ENCODE measurements around the gene RHCE. TPM values are rescaled to one million over a fixed set of nuclear protein-coding genes. Genes with fewer than 3 reads are reported as not detected.
"Not testable (repeated sequence)": the region's sequence is repeated elsewhere in the genome, so short reads cannot be mapped to it uniquely, and the experiment has no call there.

RHCE gene
- under 1 TPM; 0.33 to 0.54 TPM for total RNA-seq

DNA sequence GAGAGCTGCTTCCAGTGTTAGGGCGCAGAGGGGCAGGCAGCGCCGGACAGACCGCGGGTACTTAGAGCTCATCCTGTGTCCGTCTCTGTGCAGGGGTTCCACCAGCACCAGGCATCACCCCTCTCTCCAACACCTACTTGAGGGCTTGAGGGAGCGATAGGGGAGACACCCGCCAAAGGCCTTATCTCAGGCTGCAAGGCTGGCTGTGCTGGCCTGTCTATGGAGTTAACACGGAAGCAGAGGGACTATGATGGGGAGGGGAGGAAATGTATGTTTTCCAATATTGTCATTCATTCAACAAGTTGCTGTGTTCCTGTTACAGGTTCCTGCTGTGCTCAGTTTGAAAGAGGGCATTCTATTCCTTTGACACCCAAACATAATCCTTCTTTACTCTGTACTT is at the start of gene RHCE:
Gene RHCE, minus strand, starts transcription at position 111 of the 400 bp plus-strand sequence. Its CDS starts 39 bp downstream, at position 72.
- H3K4me1 Mint-ChIP-seq (ENCODE audit: low read depth): not testable (repeated sequence)

DNA sequence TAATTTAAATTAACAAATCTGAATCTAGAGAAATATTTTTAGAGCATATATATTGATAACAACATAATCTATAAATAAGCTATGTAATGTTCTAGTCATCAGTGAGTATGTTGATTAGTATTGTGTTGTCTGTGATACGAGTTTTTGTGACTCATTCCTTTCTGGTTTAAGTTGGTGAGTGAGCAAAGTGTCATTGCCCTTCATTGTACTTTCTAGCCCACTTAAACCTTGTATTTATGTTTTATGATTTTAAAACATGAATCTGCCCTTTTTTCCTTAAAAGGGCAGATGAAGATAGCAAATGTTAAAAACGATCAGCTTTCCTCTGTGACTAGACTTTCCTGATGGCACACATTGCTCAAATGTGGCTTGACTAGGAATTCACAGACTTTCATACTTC is 48.6 kb upstream of the RHCE start:
- no peaks in the 10 kb centered on the region for H3K27me3 Mint-ChIP-seq (ENCODE audit: low read depth)
- peaks cover 8% of the 10 kb centered on the region for H3K36me3 Mint-ChIP-seq (ENCODE audit: low read depth)
- no peak for DNase-seq
- peaks cover 62% of the 10 kb centered on the region for H3K4me1 Mint-ChIP-seq (ENCODE audit: low read depth)
- no peaks in the 10 kb centered on the region for H3K9me3 Mint-ChIP-seq
- CTCF ChIA-PET: interaction anchor here (1.0 kb wide), 1 partner anchor 120 kb away, joined by 4 read pairs; no protein-coding TSS in a partner anchor
- no peak overlapping the region for H3K4me3 Mint-ChIP-seq
- H3K27ac Mint-ChIP-seq: no peak overlapping the region
- intact Hi-C loops (cut with micrococcal nuclease): no loop called here

More for the DNA sequence above, at the start of gene RHCE:
- DNase-seq; CTCF ChIA-PET; H3K27me3 Mint-ChIP-seq (ENCODE audit: low read depth); intact Hi-C loops (cut with micrococcal nuclease); H3K4me3 Mint-ChIP-seq; H3K27ac Mint-ChIP-seq; H3K9me3 Mint-ChIP-seq; H3K36me3 Mint-ChIP-seq (ENCODE audit: low read depth): not testable (repeated sequence)

DNA sequence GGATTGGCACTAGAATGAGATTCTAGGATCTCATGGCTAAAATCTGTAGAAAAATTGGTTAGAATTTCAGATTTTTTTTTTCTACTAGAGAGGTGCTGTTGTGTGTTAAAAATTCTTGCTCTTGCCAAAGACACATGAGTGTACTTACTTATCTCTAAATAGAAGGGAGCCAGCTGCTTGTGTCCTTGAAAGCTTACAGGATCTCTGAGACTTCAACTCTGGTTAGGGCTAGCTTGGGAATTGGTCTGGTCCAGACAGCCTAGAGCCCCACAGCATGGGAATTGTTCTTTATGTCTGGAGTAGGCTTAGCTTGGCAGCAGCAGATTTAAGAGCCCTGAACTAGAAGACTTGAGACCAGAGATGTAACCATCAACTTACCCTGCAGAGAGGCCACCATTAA is 47.4 kb upstream of the RHCE start:
- no peak overlapping the region for H3K27ac Mint-ChIP-seq

DNA sequence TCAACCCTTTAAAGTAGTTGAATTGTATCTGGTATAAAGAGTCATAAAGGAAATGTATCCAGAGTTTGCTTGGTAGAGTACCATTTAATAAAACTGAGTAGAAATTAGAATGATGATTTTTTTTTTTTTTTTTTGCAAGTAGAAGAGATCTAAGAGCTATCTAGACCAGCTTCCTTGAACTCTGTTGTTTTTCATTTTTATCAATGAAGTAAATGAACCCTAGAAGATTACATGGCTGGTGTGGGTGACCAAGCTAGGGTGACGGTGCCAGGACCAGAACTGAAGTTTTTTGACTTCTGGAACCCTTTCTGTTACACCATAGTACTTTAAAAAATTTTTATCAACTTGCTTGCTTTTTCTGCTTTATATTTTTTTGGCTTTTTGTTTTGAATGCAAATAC is 47.0 kb upstream of the RHCE start:
- Mint-ChIP-seq H3K36me3 (ENCODE audit: low read depth) (peaks cover 8% of the 10 kb centered on the region), H3K4me1 (ENCODE audit: low read depth) (peaks cover 48% of the 10 kb centered on the region), H3K9me3 (no peaks in the 10 kb centered on the region), H3K27me3 (ENCODE audit: low read depth) (no peaks in the 10 kb centered on the region), H3K27ac (no peak overlapping the region), H3K4me3 (no peak overlapping the region)
- no peak for DNase-seq
- CTCF ChIA-PET: interaction anchor here (0.7 to 1.1 kb wide), 2 partner anchors 19 to 21 kb away, joined by 3 read pairs; no protein-coding TSS in a partner anchor
- intact Hi-C loops (cut with micrococcal nuclease): no loop called here

More for the DNA sequence above, 47.4 kb upstream of the RHCE start:
- no peak overlapping the region for H3K4me3 Mint-ChIP-seq
- peaks cover 51% of the 10 kb centered on the region for H3K4me1 Mint-ChIP-seq (ENCODE audit: low read depth)
- peaks cover 8% of the 10 kb centered on the region for H3K36me3 Mint-ChIP-seq (ENCODE audit: low read depth)
- no peaks in the 10 kb centered on the region for H3K9me3 Mint-ChIP-seq
- intact Hi-C loops (cut with micrococcal nuclease): no loop called here
- CTCF ChIA-PET: interaction anchor here (0.7 kb wide), 1 partner anchor 19 kb away, joined by 3 read pairs; no protein-coding TSS in a partner anchor
- no peak for DNase-seq
- no peaks in the 10 kb centered on the region for H3K27me3 Mint-ChIP-seq (ENCODE audit: low read depth)

DNA sequence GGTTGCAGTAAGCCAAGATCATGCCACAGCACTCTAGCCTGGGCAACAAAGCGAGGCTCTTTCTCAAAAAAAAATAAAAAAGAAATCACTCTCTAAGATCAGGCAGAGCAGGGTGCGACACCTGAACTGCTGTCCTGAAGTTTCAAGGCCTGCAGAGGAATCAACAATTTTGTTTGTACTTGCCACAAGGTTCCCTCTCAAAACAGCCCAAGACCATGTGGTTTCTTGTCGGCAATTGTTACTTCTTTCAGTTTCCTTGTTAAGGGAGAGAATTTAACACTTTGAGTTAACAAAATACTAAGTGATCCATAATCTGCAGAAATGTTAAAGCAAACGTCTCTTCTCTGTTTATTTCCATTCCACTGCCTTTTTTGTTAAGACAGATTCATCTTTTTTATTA is 46.6 kb upstream of the RHCE start:
- no peaks in the 10 kb centered on the region for H3K27me3 Mint-ChIP-seq (ENCODE audit: low read depth)
- CTCF ChIA-PET: interaction anchor here (1.1 kb wide), 1 partner anchor 21 kb away, joined by 3 read pairs; no protein-coding TSS in a partner anchor
- peaks cover 8% of the 10 kb centered on the region for H3K36me3 Mint-ChIP-seq (ENCODE audit: low read depth)
- no peaks in the 10 kb centered on the region for H3K9me3 Mint-ChIP-seq
- intact Hi-C loops (cut with micrococcal nuclease): no loop called here
- H3K4me1 Mint-ChIP-seq (ENCODE audit: low read depth): peaks cover 46% of the 10 kb centered on the region
- H3K27ac Mint-ChIP-seq: peak overlapping the region; percentile 30
- H3K4me3 Mint-ChIP-seq: no peak overlapping the region
- DNase-seq: peak; percentile 29

DNA sequence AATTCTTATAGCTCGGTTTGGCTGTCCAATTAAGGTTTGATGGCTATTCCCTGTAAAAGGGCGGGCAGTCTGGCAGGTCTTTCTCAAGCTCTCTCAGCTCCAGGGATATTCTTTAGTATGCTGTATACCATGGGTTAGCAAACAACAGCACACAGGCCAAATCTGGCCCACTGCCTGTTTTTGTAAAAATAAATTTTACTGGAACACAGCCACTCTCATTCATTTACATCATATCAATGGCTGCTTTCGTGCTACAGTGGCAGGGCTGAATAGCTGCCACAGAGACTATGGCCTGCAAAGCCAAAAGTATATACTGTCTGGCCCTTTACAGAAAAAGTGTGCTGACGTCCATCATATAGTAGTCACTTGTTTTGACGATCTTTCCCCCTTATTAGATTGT is 42.1 kb upstream of the RHCE start:
- H3K4me3 Mint-ChIP-seq: no peak overlapping the region
- no peaks in the 10 kb centered on the region for H3K9me3 Mint-ChIP-seq
- intact Hi-C loops (cut with micrococcal nuclease): no loop called here
- CTCF ChIA-PET: interaction anchor here (0.6 to 1.3 kb wide), 3 partner anchors 11 to 258 kb away, joined by 3 to 4 read pairs (median 3); no protein-coding TSS in a partner anchor
- H3K4me1 Mint-ChIP-seq (ENCODE audit: low read depth): peaks cover 16% of the 10 kb centered on the region
- H3K27ac Mint-ChIP-seq: no peak overlapping the region
- DNase-seq: no peak
- H3K36me3 Mint-ChIP-seq (ENCODE audit: low read depth): peaks cover 17% of the 10 kb centered on the region
- no peaks in the 10 kb centered on the region for H3K27me3 Mint-ChIP-seq (ENCODE audit: low read depth)

DNA sequence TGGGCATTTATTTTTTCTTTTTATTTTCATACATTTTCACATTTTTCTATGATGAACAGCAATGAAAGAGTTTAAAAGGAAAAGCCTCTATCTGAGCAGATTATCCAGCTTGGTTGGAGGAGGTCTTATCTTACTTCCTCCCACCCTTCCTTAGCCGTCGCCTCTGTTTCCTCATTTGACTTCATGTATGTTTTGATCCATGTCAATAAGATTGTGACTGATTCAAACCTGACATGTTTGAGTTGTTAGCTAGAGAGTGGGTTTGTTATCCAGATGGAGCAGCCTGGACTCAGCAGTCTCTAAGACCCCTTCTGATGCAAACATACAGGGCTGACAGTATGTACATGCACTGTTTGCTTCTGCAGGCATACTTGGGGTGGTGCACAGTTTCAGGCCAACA is 41.2 kb upstream of the RHCE start:
- no peaks in the 10 kb centered on the region for H3K9me3 Mint-ChIP-seq
- DNase-seq: no peak
- CTCF ChIA-PET: interaction anchor here (1.3 kb wide), 1 partner anchor 26 kb away, joined by 3 read pairs; no protein-coding TSS in a partner anchor
- H3K27me3 Mint-ChIP-seq (ENCODE audit: low read depth): no peaks in the 10 kb centered on the region
- no peak overlapping the region for H3K4me3 Mint-ChIP-seq
- H3K4me1 Mint-ChIP-seq (ENCODE audit: low read depth): peaks cover 8% of the 10 kb centered on the region
- peaks cover 18% of the 10 kb centered on the region for H3K36me3 Mint-ChIP-seq (ENCODE audit: low read depth)
- H3K27ac Mint-ChIP-seq: no peak overlapping the region
- intact Hi-C loops (cut with micrococcal nuclease): no loop called here

DNA sequence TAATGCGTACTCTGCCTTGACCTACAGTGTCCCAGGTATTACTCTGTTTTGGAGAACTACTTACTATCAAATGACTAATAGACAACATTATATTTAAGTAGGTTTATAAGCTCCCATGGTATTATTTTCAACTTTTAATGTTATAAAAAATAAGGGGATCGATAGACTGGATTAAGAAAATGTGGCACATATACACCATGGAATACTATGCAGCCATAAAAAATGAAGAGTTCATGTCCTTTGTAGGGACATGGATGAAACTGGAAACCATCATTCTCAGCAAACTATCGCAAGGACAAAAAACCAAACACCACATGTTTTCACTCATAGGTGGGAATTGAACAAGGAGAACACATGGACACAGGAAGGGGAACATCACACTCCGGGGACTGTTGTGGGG is 40.2 kb upstream of the RHCE start:
- H3K4me1 Mint-ChIP-seq (ENCODE audit: low read depth); CTCF ChIA-PET; DNase-seq; H3K4me3 Mint-ChIP-seq; H3K9me3 Mint-ChIP-seq; intact Hi-C loops (cut with micrococcal nuclease); H3K27me3 Mint-ChIP-seq (ENCODE audit: low read depth); H3K27ac Mint-ChIP-seq: not testable (repeated sequence)
- H3K36me3 Mint-ChIP-seq (ENCODE audit: low read depth): peaks cover 22% of the 10 kb centered on the region

DNA sequence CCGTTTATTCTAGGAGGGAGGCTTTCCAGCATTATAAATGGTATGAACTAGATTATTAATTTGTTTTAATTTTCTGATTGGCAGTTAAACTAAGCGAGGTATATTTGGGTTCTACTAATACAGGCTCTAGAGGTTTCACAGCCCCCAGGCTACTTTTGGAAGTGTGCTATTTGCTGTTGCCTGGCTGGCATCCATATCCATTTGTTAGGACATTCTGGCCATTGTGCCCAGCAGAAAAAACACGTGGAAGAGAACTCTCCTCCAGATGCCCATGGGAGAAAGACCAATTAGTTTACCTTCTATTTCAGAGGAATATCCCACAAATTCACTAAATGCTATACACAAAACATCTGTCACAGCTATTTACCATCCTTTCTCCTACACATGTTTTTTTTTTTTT is 39.4 kb upstream of the RHCE start:
- Mint-ChIP-seq H3K4me3 (no peak overlapping the region), H3K27me3 (ENCODE audit: low read depth) (no peaks in the 10 kb centered on the region), H3K36me3 (ENCODE audit: low read depth) (peaks cover 20% of the 10 kb centered on the region), H3K9me3 (no peaks in the 10 kb centered on the region), H3K27ac (no peak overlapping the region), H3K4me1 (ENCODE audit: low read depth) (peaks cover 3% of the 10 kb centered on the region)
- CTCF ChIA-PET: no interaction called here
- intact Hi-C loops (cut with micrococcal nuclease): no loop called here
- no peak for DNase-seq

DNA sequence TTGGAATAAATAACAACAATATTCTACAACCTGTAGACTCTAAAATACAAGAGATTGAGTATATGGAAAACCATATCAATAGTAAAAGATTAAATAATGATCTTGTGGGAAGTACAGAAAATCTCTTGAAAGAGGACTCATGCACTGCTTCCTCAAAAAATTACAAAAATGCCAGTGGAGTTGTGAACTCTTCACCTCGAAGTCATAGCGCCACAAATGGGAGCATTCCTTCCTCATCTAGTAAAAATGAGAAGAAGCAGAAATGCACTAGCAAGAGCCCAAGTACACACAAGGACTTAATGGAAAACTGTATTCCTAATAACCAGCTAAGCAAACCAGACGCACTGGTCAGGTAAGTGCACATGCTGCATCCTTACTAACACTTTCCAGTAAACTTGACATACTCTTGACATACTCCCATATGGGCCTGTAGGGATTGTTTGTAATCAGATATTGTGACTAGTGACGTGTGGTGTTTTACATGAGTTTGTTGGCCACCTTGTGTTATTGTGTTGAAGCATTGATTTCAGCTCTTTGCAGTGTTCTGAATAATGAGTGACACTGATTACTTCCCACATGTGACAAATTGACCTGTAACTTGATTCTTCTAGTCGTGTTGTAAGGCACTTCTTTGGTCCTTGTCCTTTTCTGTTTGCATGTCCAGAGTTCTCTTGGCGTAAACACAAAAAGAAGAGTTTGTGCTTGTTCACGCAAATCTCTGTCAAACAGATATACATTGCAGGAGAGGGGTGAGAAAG is 38.1 kb upstream of the RHCE start:
- Mint-ChIP-seq H3K4me3 (no peak overlapping the region), H3K4me1 (ENCODE audit: low read depth) (peaks cover 3% of the 10 kb centered on the region), H3K27me3 (ENCODE audit: low read depth) (no peaks in the 10 kb centered on the region), H3K27ac (no peak overlapping the region), H3K9me3 (no peaks in the 10 kb centered on the region), H3K36me3 (ENCODE audit: low read depth) (peaks cover 20% of the 10 kb centered on the region)
- CTCF ChIA-PET: no interaction called here
- no peak for DNase-seq
- intact Hi-C loops (cut with micrococcal nuclease): no loop called here

DNA sequence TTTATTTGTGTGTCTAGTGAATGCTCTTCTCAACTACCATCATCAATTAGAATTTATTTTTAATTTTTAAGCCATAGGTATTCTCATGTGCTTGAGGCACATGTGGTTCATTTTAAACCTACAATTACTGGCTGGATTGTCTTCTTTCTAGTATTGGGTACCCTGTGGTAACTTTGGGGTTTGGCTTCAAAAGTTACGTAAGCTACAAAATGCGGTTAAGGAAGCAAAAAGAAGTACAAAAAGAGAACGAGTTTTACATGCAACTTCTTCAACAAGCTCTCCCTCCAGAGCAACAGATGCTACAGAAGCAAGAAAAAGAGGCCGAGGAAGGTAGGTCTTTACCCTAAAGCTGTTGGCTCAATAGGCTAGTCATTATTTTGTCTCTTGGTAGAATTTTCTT is 35.9 kb upstream of the RHCE start:
- H3K36me3 Mint-ChIP-seq (ENCODE audit: low read depth): peaks cover 20% of the 10 kb centered on the region
- intact Hi-C loops (cut with micrococcal nuclease): no loop called here
- CTCF ChIA-PET: no interaction called here
- no peaks in the 10 kb centered on the region for H3K9me3 Mint-ChIP-seq
- H3K27me3 Mint-ChIP-seq (ENCODE audit: low read depth): no peaks in the 10 kb centered on the region
- H3K4me1 Mint-ChIP-seq (ENCODE audit: low read depth): no peaks in the 10 kb centered on the region
- H3K27ac Mint-ChIP-seq: no peak overlapping the region
- DNase-seq: no peak
- no peak overlapping the region for H3K4me3 Mint-ChIP-seq

DNA sequence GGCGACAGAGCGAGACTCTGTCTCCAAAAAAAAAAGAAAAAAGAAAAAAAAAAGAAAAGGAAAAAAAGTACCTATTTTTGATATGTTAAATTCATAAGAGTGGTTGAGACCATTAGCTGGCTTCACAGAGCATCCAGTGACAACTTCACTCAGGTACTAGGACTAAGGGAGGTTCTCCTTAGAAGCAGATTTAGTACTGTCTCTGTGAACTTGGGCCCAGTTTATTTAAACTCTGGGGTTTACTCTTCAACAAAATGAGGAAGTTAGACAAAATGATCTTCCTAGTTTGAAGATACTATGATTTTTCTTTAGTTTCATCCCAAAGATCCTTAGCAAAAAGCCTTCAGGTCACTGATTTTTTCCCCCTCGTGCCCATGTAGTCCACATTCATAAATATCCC is 31.3 kb upstream of the RHCE start:
- CTCF ChIA-PET: interaction anchor here (0.6 kb wide), 1 partner anchor 11 kb away, joined by 4 read pairs; no protein-coding TSS in a partner anchor
- DNase-seq: no peak
- Mint-ChIP-seq H3K9me3 (no peaks in the 10 kb centered on the region), H3K27ac (no peak overlapping the region), H3K4me1 (ENCODE audit: low read depth) (peaks cover 11% of the 10 kb centered on the region), H3K27me3 (ENCODE audit: low read depth) (no peaks in the 10 kb centered on the region), H3K4me3 (no peak overlapping the region), H3K36me3 (ENCODE audit: low read depth) (peaks cover 13% of the 10 kb centered on the region)
- intact Hi-C loops (cut with micrococcal nuclease): no loop called here

DNA sequence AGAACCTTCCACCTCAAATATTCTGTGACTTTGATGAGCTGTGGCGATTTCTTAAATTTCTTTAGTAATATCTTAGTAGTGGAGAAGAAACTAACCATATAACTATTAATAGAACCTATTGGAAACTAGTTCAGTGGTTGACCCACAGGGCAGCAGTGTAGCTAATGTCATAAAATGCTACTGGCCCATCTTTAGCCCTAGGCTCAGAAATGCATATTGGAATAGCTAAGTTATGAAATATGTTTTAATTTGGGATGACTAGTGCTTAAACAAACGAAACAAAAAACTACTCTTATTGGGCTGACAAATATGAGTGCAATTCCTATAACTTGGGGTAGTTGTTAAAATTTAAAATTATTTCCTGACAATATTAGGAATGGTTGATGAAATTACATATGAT is 30.3 kb upstream of the RHCE start:
- intact Hi-C loops (cut with micrococcal nuclease): no loop called here
- H3K9me3 Mint-ChIP-seq: no peaks in the 10 kb centered on the region
- no peak overlapping the region for H3K27ac Mint-ChIP-seq
- H3K36me3 Mint-ChIP-seq (ENCODE audit: low read depth): peaks cover 8% of the 10 kb centered on the region
- peaks cover 20% of the 10 kb centered on the region for H3K4me1 Mint-ChIP-seq (ENCODE audit: low read depth)
- CTCF ChIA-PET: interaction anchor here (0.7 to 1.7 kb wide), 2 partner anchors 36 to 490 kb away, joined by 3 to 11 read pairs; no protein-coding TSS in a partner anchor
- no peak overlapping the region for H3K4me3 Mint-ChIP-seq
- DNase-seq: no peak
- H3K27me3 Mint-ChIP-seq (ENCODE audit: low read depth): no peaks in the 10 kb centered on the region
